ENCODE data around the gene MYLK. TPM values are rescaled to one million over a fixed set of nuclear protein-coding genes. Genes with fewer than 3 reads are reported as not detected.
"Not testable (repeated sequence)": the region's sequence is repeated elsewhere in the genome, so short reads cannot be mapped to it uniquely, and the experiment has no call there.

Gene MYLK
- total and polyA plus RNA-seq, 10 of the 15 experiments (the other 5 are each of a cell fraction or from before 2014, with no cell fraction given) = 0.04 to 1.6 (median 0.42) TPM; not detected in 1

GRCh38 chr3:123602325-123602724, 281.8 kb downstream of the MYLK start (continued):
- TF ChIP-seq, protein P1, sequence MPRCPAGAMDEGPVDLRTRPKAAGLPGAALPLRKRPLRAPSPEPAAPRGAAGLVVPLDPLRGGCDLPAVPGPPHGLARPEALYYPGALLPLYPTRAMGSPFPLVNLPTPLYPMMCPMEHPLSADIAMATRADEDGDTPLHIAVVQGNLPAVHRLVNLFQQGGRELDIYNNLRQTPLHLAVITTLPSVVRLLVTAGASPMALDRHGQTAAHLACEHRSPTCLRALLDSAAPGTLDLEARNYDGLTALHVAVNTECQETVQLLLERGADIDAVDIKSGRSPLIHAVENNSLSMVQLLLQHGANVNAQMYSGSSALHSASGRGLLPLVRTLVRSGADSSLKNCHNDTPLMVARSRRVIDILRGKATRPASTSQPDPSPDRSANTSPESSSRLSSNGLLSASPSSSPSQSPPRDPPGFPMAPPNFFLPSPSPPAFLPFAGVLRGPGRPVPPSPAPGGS (IDR thresholded peaks at IDR 0.05; ENCODE audit: borderline replicate concordance, insufficient read depth, low read depth, low read length, poor library complexity, severe bottlenecking) = no peak

DNA sequence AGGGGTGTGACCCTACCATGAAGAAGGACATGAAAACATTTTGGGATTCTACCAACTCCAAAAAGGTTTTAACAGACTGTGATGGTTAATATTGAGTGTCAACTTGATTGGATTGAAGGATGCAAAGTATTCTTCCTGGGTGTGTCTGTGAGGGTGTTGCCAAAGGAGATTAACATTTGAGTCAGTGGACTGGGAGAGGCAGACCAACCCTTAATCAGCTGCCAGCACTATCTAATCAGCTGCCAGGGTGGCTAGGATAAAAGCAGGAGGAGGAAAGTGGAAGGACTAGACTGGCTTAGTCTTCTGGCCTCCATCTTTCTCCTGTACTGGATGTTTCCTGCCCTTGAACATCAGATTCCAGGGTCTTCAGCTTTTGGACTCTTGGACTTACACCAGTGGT, 283.3 kb downstream of the MYLK start:
- H4K20me1 ChIP-seq (ENCODE audit: control insufficient read depth, insufficient read depth); H3K27me3 ChIP-seq (replicated peaks in 1 of 2; ENCODE audit: control insufficient read depth in 2 of 2, insufficient read depth in 2 of 2, low read length in 1 of 2); H2AFZ ChIP-seq (ENCODE audit: control insufficient read depth, low read depth, low read length); BruUV-seq (replicated peaks); H3K4me3 ChIP-seq; RAD21 ChIA-PET (ENCODE audit: unreplicated experiment); H3K79me2 ChIP-seq (ENCODE audit: control insufficient read depth, insufficient read depth, low read length); ATAC-seq; SMC1A ChIA-PET (ENCODE audit: uncharacterized antibody, unreplicated experiment); DNase-seq (ENCODE audit: low read depth, low spot score); H3K9me3 ChIP-seq (replicated peaks; ENCODE audit: control insufficient read depth, insufficient read depth, low read length); FAIRE-seq; intact Hi-C loops (cut with micrococcal nuclease; ENCODE audit: unreplicated experiment); H3K4me1 ChIP-seq (ENCODE audit: control insufficient read depth, insufficient read depth, low read length); H3K4me2 ChIP-seq (ENCODE audit: control insufficient read depth, insufficient read depth); H3K27ac ChIP-seq (ENCODE audit: control insufficient read depth, insufficient read depth); H3K9ac ChIP-seq (ENCODE audit: control insufficient read depth, insufficient read depth, low read length); in situ Hi-C loops (cut with MboI); H3K36me3 ChIP-seq (ENCODE audit: control insufficient read depth in 2 of 2, insufficient read depth in 2 of 2, low read length in 1 of 2): not testable (repeated sequence)
- ChIA-PET POLR2A (interaction anchor here (1.2 kb wide), 1 partner anchor 13 kb away, joined by 4 read pairs; no protein-coding TSS in a partner anchor), CTCF (interaction anchor here (0.8 to 1.0 kb wide), 2 partner anchors 15 to 41 kb away, joined by 4 read pairs; no protein-coding TSS in a partner anchor)

DNA sequence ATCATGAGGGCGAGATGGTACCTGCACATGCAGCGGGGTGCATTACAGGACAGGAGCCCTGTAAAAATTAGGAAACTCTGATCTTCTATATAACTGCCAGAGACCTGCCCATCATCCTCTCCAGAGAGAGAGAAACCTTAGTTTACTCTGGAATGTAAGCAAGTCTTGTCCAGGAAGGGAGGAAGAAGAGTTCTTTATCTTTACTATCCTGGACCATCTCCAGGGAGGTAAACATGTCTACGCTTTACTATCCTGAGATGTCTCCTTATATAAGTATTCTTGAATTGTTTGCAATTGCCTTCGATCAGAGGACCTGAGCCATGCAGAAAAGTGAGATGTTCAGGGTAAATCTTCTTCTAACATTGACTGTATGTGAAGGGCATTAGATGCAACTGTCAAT, 286.6 kb downstream of the MYLK start:
- ChIA-PET CTCF (no interaction called here), SMC1A (ENCODE audit: uncharacterized antibody, unreplicated experiment) (no interaction called here), POLR2A (no interaction called here), RAD21 (ENCODE audit: unreplicated experiment) (no interaction called here)
- in situ Hi-C loops (cut with MboI) (no loop called here), intact Hi-C loops (cut with micrococcal nuclease; ENCODE audit: unreplicated experiment) (no loop called here)
- H3K79me2 ChIP-seq (ENCODE audit: control insufficient read depth, insufficient read depth, low read length) = no peaks in the 10 kb centered on the region
- H3K27me3 ChIP-seq (replicated peaks in 1 of 2; ENCODE audit: control insufficient read depth in 2 of 2, insufficient read depth in 2 of 2, low read length in 1 of 2) = no peaks in the 10 kb centered on the region
- H3K4me3 ChIP-seq = no peak overlapping the region
- DNase-seq (ENCODE audit: low read depth, low spot score) (no peak), ATAC-seq (no peak), FAIRE-seq (no peak)
- no peaks in the 10 kb centered on the region for H4K20me1 ChIP-seq (ENCODE audit: control insufficient read depth, insufficient read depth)
- no peaks in the 10 kb centered on the region for H3K9me3 ChIP-seq (replicated peaks; ENCODE audit: control insufficient read depth, insufficient read depth, low read length)
- no peaks in the 10 kb centered on the region for H3K4me1 ChIP-seq (ENCODE audit: control insufficient read depth, insufficient read depth, low read length)
- H3K4me2 ChIP-seq (ENCODE audit: control insufficient read depth, insufficient read depth) = no peak overlapping the region
- 96% methylated on average over 4 of the region's 4 CpGs for WGBS (ENCODE audit: insufficient coverage, insufficient replicate concordance, low lambda C conversion rate, missing lambda C conversion rate)
- H3K36me3 ChIP-seq (ENCODE audit: control insufficient read depth in 2 of 2, insufficient read depth in 2 of 2, low read length in 1 of 2) = no peaks in the 10 kb centered on the region; a peak in 1 of 4 replicates
- no peak overlapping the region for H3K27ac ChIP-seq (ENCODE audit: control insufficient read depth, insufficient read depth)
- BruUV-seq (replicated peaks) = no TSS peak
- no peak overlapping the region for H3K9ac ChIP-seq (ENCODE audit: control insufficient read depth, insufficient read depth, low read length)
- H2AFZ ChIP-seq (ENCODE audit: control insufficient read depth, low read depth, low read length) = no peak overlapping the region
- TF ChIP-seq ZNF384 (IDR thresholded peaks at IDR 0.05; ENCODE audit: borderline replicate concordance, low read depth, low read length) (no peak), RAD21 (IDR thresholded peaks at IDR 0.05; ENCODE audit: insufficient read depth, low read depth, low read length) (no peak), STAT1 (conservative IDR thresholded peaks at IDR 0.05) (no peak), SREBF1 (IDR thresholded peaks at IDR 0.05; ENCODE audit: low read length) (no peak), ZNF274 (IDR thresholded peaks at IDR 0.05; ENCODE audit: insufficient read depth, insufficient read length) (no peak), SPI1 (IDR thresholded peaks at IDR 0.05; ENCODE audit: borderline replicate concordance, insufficient read depth, low read depth, low read length) (no peak), PAX5 (IDR thresholded peaks at IDR 0.05; ENCODE audit: borderline replicate concordance, low read depth, low read length) (no peak), NFYA (IDR thresholded peaks at IDR 0.05; ENCODE audit: borderline replicate concordance, low read depth, low read length) (no peak), YBX1 (IDR thresholded peaks at IDR 0.05) (no peak), NR2C2 (IDR thresholded peaks at IDR 0.05; ENCODE audit: borderline replicate concordance, control insufficient read depth, insufficient read length, low read depth) (no peak), BCL11A (IDR thresholded peaks at IDR 0.05; ENCODE audit: low read depth, low read length) (no peak)
